HL-60 (cell line): ENCODE data around the gene ARHGAP26.

ENCODE experiments used
- DNase-seq, 2 experiments: peaks; one replicate each; pipeline ENCODE4 v3.0.0-alpha.2; 2010 to 2020; ENCODE audit warnings: low read depth in 1 of 2, low spot score in 1 of 2
- H3K27ac ChIP-seq: fragments of 250-450 bp; sonication (Bioruptor Pico); replicated peaks from 2 replicates; pipeline ENCODE4 v1.5.1; 2020; ENCODE audit warnings: mild to moderate bottlenecking, moderate library complexity
- H3K27me3 ChIP-seq: fragments of 250-450 bp; sonication (Bioruptor Pico); 2 replicates; pipeline ENCODE4 v1.5.1; 2021; ENCODE audit warnings: mild to moderate bottlenecking, moderate library complexity; ENCODE audit not compliant: insufficient read depth, poor library complexity, severe bottlenecking
- H3K4me3 ChIP-seq: replicated peaks from 2 replicates; pipeline ENCODE4 v1.5.1; 2011; ENCODE audit warnings: mild to moderate bottlenecking, control low read depth, low read length; ENCODE audit not compliant: insufficient read depth
- GABPA ChIP-seq: IDR thresholded peaks from 2 replicates; pipeline ENCODE4 v1.6.1; 2012; ENCODE audit warnings: low read depth
- POLR2AphosphoS5 ChIP-seq: IDR thresholded peaks from 2 replicates; pipeline ENCODE4 v1.6.1; 2012; ENCODE audit warnings: low read depth
- SPI1 ChIP-seq: IDR thresholded peaks from 2 replicates; pipeline ENCODE4 v1.6.1; 2012; ENCODE audit warnings: low read depth, mild to moderate bottlenecking, borderline replicate concordance
- TF ChIP-seq, protein P1 (sequence below): IDR thresholded peaks from 2 replicates; pipeline ENCODE4 v1.6.1; 2012; ENCODE audit warnings: low read depth; ENCODE audit not compliant: insufficient replicate concordance
- TF ChIP-seq, protein P2 (sequence below): IDR thresholded peaks from one replicate; pipeline ENCODE4 v1.5.1; 2011; ENCODE audit warnings: low read length, control low read depth, inconsistent platforms; ENCODE audit not compliant: insufficient read depth

Gene ARHGAP26

DNA sequence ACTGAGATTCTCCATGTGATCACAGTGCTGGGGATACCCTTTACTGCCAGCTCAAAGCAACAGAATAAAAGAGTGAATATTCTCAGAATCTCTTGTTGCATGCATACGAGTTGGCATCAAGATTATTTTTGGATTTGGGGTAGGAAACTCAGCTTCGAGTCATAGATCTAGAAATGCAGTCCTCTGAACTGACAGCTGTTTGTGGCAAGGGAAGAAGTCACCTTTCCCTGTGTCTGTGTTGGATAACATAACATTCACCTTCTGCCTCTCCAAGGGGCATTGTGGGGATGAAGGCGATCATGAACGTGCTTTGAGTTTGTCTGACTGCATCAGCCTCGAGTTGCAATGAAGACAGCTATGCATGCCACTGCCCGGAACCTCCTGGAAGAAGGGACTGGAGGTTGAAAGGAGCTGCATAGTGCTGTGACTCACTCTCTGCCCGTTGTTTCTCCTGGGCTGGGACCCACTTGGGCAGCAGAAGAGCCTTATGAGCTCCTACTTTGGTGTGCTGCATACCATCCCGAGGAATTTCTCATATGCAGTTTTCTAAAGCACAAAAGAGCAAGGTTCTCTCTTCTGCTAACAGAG is 231.7 kb downstream of the ARHGAP26 start:
- peak overlapping the region; percentile 86 for H3K27ac ChIP-seq
- TF ChIP-seq, protein P1, sequence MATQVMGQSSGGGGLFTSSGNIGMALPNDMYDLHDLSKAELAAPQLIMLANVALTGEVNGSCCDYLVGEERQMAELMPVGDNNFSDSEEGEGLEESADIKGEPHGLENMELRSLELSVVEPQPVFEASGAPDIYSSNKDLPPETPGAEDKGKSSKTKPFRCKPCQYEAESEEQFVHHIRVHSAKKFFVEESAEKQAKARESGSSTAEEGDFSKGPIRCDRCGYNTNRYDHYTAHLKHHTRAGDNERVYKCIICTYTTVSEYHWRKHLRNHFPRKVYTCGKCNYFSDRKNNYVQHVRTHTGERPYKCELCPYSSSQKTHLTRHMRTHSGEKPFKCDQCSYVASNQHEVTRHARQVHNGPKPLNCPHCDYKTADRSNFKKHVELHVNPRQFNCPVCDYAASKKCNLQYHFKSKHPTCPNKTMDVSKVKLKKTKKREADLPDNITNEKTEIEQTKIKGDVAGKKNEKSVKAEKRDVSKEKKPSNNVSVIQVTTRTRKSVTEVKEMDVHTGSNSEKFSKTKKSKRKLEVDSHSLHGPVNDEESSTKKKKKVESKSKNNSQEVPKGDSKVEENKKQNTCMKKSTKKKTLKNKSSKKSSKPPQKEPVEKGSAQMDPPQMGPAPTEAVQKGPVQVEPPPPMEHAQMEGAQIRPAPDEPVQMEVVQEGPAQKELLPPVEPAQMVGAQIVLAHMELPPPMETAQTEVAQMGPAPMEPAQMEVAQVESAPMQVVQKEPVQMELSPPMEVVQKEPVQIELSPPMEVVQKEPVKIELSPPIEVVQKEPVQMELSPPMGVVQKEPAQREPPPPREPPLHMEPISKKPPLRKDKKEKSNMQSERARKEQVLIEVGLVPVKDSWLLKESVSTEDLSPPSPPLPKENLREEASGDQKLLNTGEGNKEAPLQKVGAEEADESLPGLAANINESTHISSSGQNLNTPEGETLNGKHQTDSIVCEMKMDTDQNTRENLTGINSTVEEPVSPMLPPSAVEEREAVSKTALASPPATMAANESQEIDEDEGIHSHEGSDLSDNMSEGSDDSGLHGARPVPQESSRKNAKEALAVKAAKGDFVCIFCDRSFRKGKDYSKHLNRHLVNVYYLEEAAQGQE = no peak
- TF ChIP-seq, protein P2, sequence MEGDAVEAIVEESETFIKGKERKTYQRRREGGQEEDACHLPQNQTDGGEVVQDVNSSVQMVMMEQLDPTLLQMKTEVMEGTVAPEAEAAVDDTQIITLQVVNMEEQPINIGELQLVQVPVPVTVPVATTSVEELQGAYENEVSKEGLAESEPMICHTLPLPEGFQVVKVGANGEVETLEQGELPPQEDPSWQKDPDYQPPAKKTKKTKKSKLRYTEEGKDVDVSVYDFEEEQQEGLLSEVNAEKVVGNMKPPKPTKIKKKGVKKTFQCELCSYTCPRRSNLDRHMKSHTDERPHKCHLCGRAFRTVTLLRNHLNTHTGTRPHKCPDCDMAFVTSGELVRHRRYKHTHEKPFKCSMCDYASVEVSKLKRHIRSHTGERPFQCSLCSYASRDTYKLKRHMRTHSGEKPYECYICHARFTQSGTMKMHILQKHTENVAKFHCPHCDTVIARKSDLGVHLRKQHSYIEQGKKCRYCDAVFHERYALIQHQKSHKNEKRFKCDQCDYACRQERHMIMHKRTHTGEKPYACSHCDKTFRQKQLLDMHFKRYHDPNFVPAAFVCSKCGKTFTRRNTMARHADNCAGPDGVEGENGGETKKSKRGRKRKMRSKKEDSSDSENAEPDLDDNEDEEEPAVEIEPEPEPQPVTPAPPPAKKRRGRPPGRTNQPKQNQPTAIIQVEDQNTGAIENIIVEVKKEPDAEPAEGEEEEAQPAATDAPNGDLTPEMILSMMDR = no peak
- TF ChIP-seq GABPA (no peak), POLR2AphosphoS5 (no peak), SPI1 (no peak)
- no peaks in the 10 kb centered on the region for H3K27me3 ChIP-seq
- peak; percentile 30 to 39 for DNase-seq
- H3K4me3 ChIP-seq = no peak overlapping the region

DNA sequence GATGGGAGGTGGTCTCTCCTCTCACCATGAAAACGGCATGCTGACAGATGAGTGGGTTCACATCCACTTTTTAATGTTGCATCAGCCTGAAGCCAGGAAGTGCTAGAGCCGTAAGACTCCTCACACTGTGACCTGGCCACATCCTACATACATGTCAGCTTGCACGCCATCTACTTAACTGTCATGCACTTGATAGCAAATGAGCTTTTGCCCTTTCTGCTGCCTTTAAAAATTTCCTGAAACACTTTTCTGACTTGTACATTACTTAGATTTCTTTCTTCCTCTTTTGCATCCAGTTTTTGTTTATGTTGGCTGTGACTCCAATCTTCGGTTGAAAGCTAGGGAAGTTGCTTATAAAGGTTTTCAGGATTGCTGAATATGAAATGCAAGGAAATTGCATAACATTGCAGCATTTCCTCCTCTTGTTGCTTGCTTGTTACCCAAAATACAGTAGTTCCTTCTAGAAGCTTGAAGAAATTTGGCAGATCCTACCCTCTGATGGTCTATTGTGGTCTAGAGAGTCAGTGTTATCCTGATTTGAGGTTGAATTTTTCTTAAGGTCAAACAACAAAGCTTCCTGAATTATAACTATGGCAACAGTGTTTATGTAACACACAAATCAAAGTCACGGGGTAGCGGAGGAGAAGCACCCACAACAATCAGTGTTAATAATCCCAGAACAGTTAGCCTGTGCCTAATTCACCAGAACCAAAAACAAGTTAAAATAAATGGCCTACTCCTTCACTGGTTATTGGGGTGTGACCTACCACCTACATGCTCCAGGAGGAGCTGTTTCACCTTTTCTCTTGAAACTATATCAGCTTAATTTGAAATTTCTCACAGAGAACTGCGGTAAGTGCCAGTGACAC is 232.5 kb downstream of the ARHGAP26 start:
- Histone ChIP-seq H3K4me3 (no peak overlapping the region), H3K27me3 (no peaks in the 10 kb centered on the region), H3K27ac (peak overlapping the region; percentile 86)
- peak; percentile 89 to 99 for DNase-seq
- TF ChIP-seq GABPA = peak; percentile 76
- TF ChIP-seq, protein P1 = peak; percentile 63
- TF ChIP-seq, protein P2 = peak; percentile 34
- peak; percentile 77 for TF ChIP-seq SPI1
- peak; percentile 98 for TF ChIP-seq POLR2AphosphoS5

GRCh38 chr5:143003328-143003636 is 233.1 kb downstream of the ARHGAP26 start:
- no peak for DNase-seq
- peak overlapping the region; percentile 86 for H3K27ac ChIP-seq
- TF ChIP-seq POLR2AphosphoS5 (no peak), GABPA (no peak), SPI1 (no peak)
- TF ChIP-seq, protein P1 = no peak
- TF ChIP-seq, protein P2 = no peak
- no peak overlapping the region for H3K4me3 ChIP-seq
- H3K27me3 ChIP-seq = no peaks in the 10 kb centered on the region
